ENCODE measurements around the gene CAAP1.
"Not testable (repeated sequence)": the region's sequence is repeated elsewhere in the genome, so short reads cannot be mapped to it uniquely, and the experiment has no call there.

The CAAP1 gene, protein sequence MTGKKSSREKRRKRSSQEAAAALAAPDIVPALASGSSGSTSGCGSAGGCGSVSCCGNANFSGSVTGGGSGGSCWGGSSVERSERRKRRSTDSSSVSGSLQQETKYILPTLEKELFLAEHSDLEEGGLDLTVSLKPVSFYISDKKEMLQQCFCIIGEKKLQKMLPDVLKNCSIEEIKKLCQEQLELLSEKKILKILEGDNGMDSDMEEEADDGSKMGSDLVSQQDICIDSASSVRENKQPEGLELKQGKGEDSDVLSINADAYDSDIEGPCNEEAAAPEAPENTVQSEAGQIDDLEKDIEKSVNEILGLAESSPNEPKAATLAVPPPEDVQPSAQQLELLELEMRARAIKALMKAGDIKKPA

GRCh38 chr9:26892251-26893029 lies at the start of gene CAAP1:
TSS of gene CAAP1 (minus strand) at chr9:26892802. CDS start at chr9:26892715, 87 bp downstream.
- DNase-seq (ENCODE audit: low spot score): peak; percentile 94

GRCh38 chr9:26940779-26941178 lies 48.2 kb upstream of the CAAP1 start:
- no peak for DNase-seq (ENCODE audit: low spot score)

GRCh38 chr9:26939955-26940711 lies 47.5 kb upstream of the CAAP1 start:
- no peak for DNase-seq (ENCODE audit: low spot score)

DNA sequence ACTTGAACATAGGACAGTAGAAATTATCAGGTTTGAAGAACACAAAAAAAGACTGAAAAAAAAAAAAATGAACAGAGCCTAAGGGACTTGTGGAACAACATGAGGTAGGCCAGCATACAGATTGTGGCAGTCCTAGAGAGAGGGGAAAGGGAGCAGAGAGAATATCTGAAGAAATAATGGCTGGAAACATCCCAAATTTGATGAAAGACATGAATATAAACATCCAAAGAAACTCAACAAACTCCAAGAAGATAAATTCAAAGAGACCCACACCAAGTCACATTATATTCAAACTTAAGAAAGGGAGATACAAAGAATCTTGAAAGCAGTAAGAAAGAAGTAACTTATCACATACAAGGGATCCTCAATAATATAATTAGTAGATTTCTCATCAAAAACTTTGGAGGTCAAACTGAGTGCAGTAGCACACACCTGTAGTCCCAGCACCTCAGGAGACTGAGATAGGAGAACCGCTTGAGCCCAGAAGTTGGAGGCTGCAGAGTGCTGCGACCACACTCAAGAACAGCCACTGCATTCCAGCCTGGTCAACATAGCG lies 45.3 kb upstream of the CAAP1 start:
- no peak for DNase-seq (ENCODE audit: low spot score)

DNA sequence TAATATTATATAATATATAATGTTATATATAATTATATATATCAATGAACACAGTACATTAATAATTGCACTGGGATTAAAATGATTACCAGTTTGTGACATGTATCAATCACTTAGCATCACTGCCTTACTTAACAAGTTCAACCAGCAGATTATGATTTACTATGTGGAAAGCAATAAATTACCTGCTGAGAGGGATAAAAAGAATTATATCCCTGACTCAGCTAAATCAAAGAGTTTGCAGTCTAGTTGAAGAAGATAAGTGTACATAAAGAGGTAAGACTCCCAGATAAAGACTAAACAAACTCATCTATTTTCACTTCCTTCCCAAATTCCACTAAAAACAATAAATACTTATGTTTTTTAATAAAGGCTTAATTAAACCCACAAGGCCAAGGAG lies 43.2 kb upstream of the CAAP1 start:
- DNase-seq (ENCODE audit: low spot score): no peak

DNA sequence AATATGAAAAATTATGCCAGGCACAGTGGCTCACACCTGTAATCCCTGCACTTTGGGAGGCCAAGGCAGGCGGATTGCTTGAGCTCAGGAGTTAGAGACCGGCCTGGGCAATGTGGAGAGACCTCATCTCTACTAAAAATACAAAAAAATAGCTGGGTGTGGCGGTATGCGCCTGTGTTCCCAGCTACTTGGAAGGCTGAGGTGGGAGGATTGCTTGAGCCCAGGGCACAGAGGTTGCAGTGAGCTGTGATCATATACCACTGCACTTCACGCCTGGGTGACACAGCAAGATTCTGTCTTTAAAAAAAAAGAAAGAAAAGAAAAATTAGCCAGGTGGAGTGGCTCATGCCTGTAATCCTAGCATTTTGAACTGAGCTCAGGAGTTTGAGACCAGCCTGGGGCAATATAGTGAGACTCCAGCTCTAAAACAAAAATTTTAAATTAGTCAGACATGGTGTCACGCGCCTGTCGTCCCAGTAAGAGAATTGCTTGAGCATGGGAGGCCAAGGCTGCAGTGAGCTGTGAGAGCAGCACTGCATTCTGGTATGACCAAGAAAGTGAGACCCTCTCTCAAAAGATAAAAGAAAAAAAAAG lies 36.4 kb upstream of the CAAP1 start:
- no peak for DNase-seq (ENCODE audit: low spot score)

GRCh38 chr9:26925609-26926008 lies 33.0 kb upstream of the CAAP1 start:
- no peak for DNase-seq (ENCODE audit: low spot score)

DNA sequence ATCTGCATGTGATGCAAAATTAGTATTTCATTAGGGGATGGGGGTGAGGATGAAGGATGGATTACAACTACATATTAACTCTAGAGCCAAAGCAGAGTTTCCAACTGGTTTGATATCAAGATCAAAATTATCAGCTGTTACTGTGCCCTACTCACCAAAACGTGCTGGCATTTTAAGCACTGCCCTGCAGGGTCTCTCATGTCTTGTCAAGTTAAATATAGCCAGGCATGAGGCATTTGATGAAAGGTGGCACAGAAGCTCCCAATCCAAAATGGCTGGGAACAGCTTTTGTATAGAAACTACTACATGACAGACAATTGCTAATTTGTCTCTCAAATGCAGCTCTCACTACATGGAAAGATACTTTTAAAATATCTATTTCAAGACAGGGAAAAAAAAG lies 27.1 kb upstream of the CAAP1 start:
- DNase-seq (ENCODE audit: low spot score): no peak

GRCh38 chr9:26913138-26913668 lies 20.6 kb upstream of the CAAP1 start:
- DNase-seq (ENCODE audit: low spot score): no peak

DNA sequence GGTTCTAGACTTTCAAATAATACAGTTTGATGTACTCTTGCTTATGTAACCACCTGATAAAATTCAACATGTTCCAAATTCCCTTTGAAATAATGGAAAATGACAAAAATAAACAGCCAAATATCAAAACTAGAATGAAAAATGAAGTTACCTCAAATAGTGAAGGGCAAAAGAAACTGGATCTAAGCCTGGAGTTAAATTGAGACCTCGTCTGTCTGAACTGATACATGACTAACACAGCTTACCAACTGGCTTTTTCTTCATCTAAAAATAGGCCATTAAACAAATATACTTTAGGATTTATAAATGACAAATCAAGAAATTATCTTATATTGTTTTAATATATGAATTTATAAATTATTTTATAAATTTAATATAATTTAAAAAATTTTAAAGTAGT lies 12.1 kb upstream of the CAAP1 start:
- no peak for DNase-seq (ENCODE audit: low spot score)

- DNase-seq (ENCODE audit: low spot score): no peak
Measured at GRCh38 chr9:26904070-26904469, 11.5 kb upstream of the CAAP1 start.

DNA sequence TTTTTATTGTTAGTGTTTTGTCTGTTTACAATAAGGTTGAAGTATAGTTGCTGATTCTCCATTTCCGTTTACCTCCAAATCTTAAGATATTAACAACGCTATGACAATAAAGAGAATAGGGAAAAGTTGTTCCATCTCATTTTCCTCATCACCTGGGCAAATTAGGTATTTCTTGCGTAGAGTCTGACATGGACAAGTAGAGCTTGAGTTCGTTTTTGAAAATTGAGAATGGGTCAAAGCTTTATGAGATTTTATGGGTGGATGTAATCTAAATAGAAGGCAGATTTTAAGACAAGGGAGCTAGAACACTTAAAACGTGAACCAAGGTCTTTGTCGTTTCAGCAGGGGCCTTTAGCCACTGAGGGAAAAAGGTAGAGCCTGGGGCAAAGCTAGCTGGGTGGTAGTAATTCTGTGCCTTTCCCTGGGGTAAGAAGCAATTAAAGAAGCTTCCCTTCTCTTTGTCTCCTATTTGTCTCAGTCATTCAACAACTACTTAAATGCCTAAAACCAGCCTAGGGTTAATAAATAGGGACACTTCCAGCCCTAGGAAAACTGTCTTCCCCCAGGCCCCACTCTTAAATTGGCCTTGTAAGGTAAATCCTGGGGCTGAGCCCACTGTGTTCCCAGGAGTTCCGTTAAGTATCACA lies 551 bp upstream of the CAAP1 start:
- DNase-seq (ENCODE audit: low spot score): no peak

DNA sequence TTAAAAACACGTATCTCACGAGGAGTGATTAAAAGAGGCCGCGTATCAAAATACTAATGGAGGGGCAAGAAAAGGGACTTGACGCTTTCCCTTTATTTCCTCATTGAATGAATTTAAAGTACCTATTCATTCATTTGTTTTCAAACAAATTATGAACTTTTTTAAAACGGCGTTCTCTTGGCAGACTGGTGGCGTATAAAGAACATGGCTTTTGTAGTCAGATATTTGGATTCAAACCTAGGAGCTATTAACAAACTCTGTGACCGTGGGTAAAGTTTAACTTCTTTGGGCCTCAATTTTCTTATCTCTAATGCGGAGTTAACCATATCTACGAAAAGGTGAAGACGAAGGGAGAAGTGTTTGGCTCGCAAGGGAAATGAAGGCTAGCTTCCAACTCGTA lies 876 bp downstream of the CAAP1 start:
- DNase-seq (ENCODE audit: low spot score): no peak

DNA sequence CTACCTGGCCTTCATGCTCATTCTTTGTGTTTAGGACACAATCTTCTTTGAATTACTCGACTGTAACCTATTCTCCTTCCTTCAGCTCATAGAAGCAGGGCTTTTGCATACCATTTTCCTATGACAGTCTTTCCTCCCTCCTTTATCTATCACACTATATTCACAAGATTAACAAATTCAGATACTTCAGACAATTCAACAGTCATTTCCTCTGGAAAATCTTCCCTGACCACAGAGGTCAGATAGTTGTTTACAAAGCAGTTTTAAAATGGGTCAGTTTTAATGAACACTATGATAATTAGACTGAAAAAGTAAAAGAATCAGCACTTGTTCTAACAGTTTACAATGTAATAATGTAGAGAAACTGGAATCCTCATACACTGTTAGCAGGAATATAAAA lies 4.3 kb downstream of the CAAP1 start:
- no peak for DNase-seq (ENCODE audit: low spot score)

DNA sequence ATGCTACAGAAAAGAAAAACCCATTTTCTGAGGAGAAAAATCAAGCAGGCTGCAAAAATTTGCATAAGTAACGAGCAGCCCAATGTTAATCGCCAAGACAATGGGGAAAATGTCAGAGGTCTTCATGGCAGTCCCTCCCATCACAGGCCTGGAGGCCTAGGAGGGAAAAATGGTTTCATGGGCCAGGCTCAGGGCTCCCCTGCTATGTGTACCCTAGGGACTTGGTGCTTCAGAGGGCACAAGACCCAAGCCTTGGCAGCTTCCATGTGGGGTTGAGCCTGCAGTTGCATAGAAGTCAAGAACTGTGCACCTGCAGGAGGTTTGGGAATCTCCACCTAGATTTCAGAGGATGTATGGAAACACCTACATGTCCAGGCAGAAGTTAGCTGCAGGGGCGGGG lies 10.4 kb downstream of the CAAP1 start:
- no peak for DNase-seq (ENCODE audit: low spot score)

- DNase-seq (ENCODE audit: low spot score): no peak
Measured at GRCh38 chr9:26880262-26880661, 12.3 kb downstream of the CAAP1 start.

DNA sequence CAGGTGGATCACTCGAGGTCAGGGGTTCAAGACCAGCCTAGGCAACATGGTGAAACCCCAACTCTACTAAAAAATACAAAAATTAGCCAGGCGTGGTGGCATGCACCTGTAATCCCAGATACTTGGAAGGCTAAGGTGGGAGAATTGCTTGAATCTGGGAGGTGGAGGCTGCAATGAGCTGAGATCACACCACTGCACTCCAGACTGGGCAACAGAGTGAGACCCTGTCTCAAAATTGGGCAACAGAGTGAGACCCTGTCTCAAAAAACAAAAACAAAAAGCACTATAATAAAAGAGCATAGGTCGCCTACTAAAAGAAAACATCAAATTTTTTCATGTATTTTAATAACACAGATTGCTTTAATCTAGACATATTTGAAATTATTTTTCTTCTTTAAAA lies 17.4 kb downstream of the CAAP1 start:
- DNase-seq (ENCODE audit: low spot score): not testable (repeated sequence)

GRCh38 chr9:26870292-26870691 lies 22.3 kb downstream of the CAAP1 start:
- no peak for DNase-seq (ENCODE audit: low spot score)

GRCh38 chr9:26863074-26863473 lies 29.5 kb downstream of the CAAP1 start:
- DNase-seq (ENCODE audit: low spot score): no peak

- peak; percentile 36 for DNase-seq (ENCODE audit: low spot score)
Measured at GRCh38 chr9:26856413-26857032, 36.1 kb downstream of the CAAP1 start.

GRCh38 chr9:26850995-26851394 lies 41.6 kb downstream of the CAAP1 start:
- DNase-seq (ENCODE audit: low spot score): no peak
